Activated CD4-positive, alpha-beta T cell treated with anti-CD3 and anti-CD28 coated beads, Interleukin-2, amount 50 U/mL, for 16 hours (primary cell): Measurements from ENCODE around the gene CDC42EP4.

Experiments
- DNase-seq: peaks from one replicate; pipeline ENCODE4 v3.0.0-alpha.2; 2020

CDC42EP4 gene

GRCh38 chr17:73247726-73248125 lies 64.1 kb downstream of the CDC42EP4 start:
- no peak for DNase-seq

GRCh38 chr17:73240561-73240960 lies 71.2 kb downstream of the CDC42EP4 start:
- DNase-seq, result no peak

- no peak for DNase-seq
Observed at GRCh38 chr17:73237714-73238113, 74.1 kb downstream of the CDC42EP4 start.

- DNase-seq, result no peak
Observed at GRCh38 chr17:73234736-73235135, 77.1 kb downstream of the CDC42EP4 start.
